SK-MEL-5 (cell line): ENCODE results near the gene KLK1. TPM values are rescaled to one million over a fixed set of nuclear protein-coding genes. Genes with fewer than 3 reads are reported as not detected.
A peak's percentile ranks its signal among the peaks of the same experiment; 100 is the strongest.
"Not testable (repeated sequence)": the region's sequence is repeated elsewhere in the genome, so short reads cannot be mapped to it uniquely, and the experiment has no call there.

ENCODE experiments used
- DNase-seq: peaks from one replicate; pipeline ENCODE4 v3.0.0-alpha.2; 2016; ENCODE audit warnings: low read depth, low spot score
- in situ Hi-C: cut with HindIII; loops from 2 replicates; pipeline ENCODE4 v1.10.0; 2016; ENCODE audit warnings: low sequenced_read_pairs, high pct_unique_total_duplicates, low pct_unique_long_range_greater_than_20kb
- total RNA-seq: library from RNA; depleted of rRNA; stranded (reverse); fragments of >200 nt; shearing (Covaris generic); gene quantifications from 2 replicates; pipeline ENCODE4 v1.2.3, GENCODE V29; 2014

KLK1 gene
- total RNA-seq, 1 experiment from 2014 or later = not detected

- in situ Hi-C loops = no loop called here
Observed at GRCh38 chr19:50797781-50798658, 25.6 kb downstream of the KLK1 start.

GRCh38 chr19:50797429-50797780, 26.2 kb downstream of the KLK1 start:
- no peak for DNase-seq
- in situ Hi-C loops = no loop called here

More at GRCh38 chr19:50797781-50798658, 25.6 kb downstream of the KLK1 start:
- no peak for DNase-seq

DNA sequence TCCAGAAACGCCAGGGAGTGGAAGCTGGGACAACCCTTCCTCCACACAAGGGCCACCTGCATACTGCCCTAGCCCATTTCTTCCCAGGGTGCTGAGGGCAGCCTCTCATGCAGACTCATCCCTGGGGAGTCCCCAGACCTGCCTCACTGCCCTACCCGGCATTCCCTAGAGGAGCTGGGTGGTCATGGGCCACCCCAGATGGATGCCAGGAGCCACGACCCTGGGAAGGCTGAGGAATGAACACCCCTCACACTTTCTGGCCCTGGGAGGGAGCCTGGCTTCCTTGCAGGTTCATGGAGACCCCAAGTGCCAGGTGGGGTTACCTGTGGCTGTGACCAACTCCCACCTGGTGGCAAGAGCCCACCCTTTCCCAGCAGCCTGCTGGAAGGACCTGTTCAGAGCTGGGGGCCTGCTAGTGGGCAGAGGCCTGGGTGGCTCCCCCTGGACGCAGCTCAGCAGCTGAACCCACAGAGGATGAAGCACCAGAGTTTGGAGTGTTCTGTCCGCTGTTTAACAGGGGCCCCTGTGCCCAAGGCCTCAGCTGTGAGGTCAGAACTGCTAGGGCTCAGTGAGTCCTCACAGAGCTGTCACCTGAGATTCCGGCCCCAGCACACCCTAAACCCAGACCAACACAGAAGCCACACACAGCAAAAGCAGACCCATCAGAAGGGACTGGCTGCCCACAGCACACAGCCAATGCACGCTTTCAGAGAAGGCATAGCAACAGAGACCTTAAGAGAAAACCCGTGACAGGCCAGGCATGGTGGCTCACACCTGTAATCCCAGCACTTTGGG, 26.8 kb downstream of the KLK1 start:
- in situ Hi-C loops = no loop called here

GRCh38 chr19:50796128-50796633, 27.4 kb downstream of the KLK1 start:
- no peak for DNase-seq
- in situ Hi-C loops = no loop called here

More for the DNA sequence above, 26.8 kb downstream of the KLK1 start:
- DNase-seq = no peak

- in situ Hi-C loops = no loop called here
Observed at GRCh38 chr19:50795664-50796073, 27.9 kb downstream of the KLK1 start.

GRCh38 chr19:50794876-50795663, 28.5 kb downstream of the KLK1 start:
- in situ Hi-C loops = no loop called here
- DNase-seq = peak; percentile 52

More at GRCh38 chr19:50795664-50796073, 27.9 kb downstream of the KLK1 start:
- DNase-seq = no peak

GRCh38 chr19:50794074-50794875, 29.3 kb downstream of the KLK1 start:
- DNase-seq = peak; percentile 40
- in situ Hi-C loops = no loop called here

GRCh38 chr19:50793558-50794065, 30.0 kb downstream of the KLK1 start:
- no peak for DNase-seq
- in situ Hi-C loops = no loop called here

DNA sequence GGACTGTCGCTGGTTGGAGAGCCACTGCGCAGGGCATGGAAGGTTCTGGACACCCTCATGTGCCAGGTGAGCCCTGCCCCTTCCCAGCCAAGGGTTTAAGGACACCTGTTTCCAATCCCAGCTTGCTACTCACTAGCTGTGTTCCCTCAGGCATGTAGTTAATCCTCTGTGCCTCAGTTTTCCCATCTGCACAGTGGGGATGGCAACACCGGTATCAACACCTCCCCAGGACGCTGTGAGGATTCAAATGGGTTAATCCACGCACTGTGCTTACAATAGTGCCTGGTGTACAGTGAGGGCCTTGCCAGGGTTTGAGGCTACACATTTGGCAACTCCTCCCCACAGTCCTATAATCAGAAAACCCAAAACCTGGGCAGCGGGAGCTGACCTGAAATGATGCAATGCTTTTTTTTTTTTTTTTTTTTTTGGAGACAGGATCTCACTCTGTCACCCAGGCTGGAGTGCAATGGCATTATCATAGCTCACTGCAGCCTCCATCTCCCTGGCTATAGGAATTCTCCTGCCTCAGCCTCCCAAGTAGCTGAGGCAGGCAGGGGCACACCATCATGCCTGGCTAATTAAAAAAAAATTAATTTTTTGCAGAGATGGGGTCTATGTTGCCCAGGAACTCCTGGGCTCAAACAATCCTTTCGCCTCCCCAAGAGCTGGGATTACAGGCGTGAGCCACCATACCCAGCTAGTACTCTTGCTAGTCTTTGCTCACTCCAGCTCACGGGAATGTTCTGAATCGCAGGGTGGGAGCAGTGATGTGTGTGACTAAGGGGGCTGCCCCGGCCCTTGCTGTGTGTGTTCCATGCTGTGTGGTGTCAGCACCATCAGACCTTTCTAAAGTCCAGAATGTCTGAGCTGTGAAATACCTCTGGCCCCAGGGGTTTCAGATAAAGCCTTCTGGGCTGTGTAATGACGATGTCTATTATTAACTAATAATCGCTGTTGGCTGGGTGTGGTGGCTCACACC, 31.0 kb downstream of the KLK1 start:
- in situ Hi-C loops = no loop called here
- no peak for DNase-seq

DNA sequence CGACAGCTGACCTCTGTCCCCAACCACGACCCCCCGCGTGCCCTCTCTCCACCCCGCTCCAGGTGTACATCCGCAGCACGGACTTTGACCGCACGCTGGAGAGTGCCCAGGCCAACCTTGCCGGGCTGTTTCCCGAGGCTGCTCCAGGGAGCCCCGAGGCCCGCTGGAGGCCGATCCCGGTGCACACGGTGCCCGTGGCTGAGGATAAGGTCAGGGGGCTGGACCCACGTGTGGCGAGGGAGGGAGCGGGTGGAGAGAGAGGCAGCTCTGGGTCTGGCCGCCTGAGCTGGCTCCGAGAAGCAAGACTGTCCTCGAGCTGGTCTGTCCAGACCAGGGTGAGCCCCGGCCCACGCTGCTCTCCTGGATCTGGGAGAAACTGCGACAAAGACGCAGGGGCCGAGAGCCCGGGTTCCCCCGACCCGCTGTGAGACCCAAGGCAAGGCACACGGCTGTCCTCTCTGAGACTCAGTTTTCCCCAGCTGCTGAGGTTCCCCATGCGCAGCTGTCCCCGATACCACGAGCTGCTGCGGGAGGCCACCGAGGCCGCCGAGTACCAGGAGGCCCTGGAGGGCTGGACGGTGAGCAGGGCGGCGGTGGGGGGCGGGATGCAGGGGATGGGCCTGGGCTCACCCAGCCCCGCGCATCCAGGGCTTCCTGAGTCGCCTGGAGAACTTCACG, 31.9 kb downstream of the KLK1 start:
- no peak for DNase-seq
- in situ Hi-C loops = no loop called here

DNA sequence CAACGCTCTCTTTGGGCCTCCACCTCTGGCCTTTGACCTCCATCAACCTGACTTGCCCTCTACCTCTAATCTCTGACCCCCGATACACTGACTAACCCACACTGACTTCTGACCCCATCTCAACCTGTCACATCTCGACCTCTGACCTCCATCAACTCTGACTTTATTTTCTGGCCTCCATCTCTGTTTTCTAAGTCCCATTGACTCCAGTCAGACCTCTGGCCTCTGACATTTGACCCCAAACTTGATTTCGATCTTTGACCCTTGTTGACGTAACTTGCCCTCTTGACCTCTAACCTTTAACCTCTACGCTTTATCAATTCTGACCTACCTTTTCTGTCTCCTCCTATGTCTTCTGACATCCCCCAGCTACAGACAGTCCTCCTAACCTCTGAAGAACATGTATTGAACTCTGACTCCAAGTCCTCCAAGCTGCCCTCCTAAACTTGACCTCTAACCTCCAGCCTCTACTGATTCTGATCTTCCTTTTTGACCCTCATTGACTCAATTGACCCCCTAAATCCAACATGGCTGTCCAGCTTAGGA, 32.6 kb downstream of the KLK1 start:
- in situ Hi-C loops = no loop called here
- no peak for DNase-seq

DNA sequence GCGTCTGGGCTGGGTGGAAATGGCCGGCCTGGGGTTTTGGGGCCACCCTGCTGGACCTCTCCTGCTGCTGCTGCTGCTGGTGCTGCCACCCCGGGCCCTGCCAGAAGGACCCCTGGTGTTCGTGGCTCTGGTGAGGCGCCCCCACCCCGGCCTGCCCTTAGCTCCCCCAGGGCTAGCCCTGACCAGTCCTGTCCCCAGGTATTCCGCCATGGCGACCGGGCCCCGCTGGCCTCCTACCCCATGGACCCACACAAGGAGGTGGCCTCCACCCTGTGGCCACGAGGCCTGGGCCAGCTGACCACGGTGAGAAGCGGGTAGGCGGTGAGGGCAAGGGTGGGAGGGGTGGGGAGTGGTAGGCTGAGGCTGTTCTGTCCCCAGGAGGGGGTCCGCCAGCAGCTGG, 33.2 kb downstream of the KLK1 start, which contains the start of gene ACP4:
Gene ACP4, plus strand, starts transcription at position 20 of the 400 bp plus-strand sequence. Its CDS starts 0 bp downstream, at position 20.
- in situ Hi-C loops = no loop called here
- DNase-seq = no peak

DNA sequence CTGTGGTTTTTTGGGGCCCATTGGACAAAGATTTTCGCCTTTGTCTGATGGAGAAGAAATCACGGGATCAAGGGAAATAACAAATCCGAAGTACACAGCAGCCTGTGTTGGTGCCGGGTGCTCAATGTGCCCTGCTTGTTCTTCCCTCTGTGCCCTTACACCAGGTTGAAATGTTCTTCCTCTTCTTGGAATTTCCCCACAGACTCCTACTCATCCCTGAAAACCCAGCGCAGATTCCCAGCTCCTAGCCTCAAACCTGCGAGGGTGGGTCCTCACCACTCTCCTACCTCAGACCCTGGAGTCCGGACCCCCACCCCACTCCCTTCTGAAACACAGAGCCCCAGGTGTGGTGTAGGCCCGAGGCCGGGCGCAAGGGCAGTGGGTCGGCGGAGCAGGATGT, 38.3 kb downstream of the KLK1 start:
- DNase-seq = no peak
- in situ Hi-C loops = no loop called here

DNA sequence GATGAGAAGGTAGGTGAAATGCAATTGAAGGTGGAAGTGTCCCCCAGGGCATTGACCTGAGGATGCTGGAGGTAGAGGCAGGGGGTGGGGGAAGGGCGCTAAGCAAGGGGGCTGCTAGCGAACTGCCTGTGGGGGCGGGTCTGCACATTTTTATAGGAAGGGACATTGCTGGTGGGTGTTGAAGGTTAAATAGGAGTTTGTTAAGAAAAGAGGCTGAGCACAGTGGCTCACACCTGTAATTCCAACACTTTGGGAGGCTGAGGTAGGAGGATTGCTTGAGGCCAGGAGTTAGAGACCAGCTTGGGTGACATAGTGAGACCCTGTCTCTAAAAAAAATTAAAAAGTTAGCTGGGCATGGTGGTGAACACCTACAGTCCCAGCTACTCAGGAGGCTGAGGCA, 38.9 kb downstream of the KLK1 start:
- DNase-seq = no peak
- in situ Hi-C loops = no loop called here

DNA sequence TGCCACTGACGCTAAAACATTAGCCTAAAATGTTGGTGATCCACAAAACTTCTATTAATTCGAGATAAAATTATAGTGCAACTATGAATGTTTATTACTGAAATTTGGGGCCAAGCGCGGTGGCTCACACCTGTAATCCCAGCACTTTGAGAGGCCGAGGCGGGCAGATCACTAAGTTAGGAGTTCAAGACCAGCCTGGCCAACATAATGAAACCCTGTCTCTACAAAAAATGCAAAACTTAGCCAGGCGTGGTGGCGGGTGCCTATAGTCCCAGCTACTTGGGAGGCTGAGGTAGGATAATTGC, 39.8 kb downstream of the KLK1 start:
- in situ Hi-C loops, DNase-seq: not testable (repeated sequence)
